Mucosa of descending colon (tissue), 3 donors: ENCODE measurements around the gene CDC6. TPM values are rescaled to one million over a fixed set of nuclear protein-coding genes. Genes with fewer than 3 reads are reported as not detected.

Experiments
- ATAC-seq: fragments of 200-7000 bp; cut with Tn5 transposase; one replicate; pipeline ENCODE4 v1.9.1; 2020; ENCODE audit warnings: mild to moderate bottlenecking, moderate library complexity
- DNase-seq, 3 donors: peaks; one replicate each; pipeline ENCODE4 v3.0.0-alpha.2; 2020
- H3K36me3 ChIP-seq: fragments of 200-600 bp; one replicate; pipeline ENCODE4 v1.8.0; 2021; ENCODE audit warnings: low read depth, mild to moderate bottlenecking
- H3K4me1 ChIP-seq: fragments of 200-600 bp; one replicate; pipeline ENCODE4 v1.8.0; 2021; ENCODE audit warnings: low read depth, mild to moderate bottlenecking
- H3K4me3 ChIP-seq: fragments of 200-600 bp; one replicate; pipeline ENCODE4 v1.8.0; 2021; ENCODE audit warnings: mild to moderate bottlenecking
- H3K9me3 ChIP-seq: fragments of 200-600 bp; one replicate; pipeline ENCODE4 v1.8.0; 2021; ENCODE audit warnings: mild to moderate bottlenecking
- CTCF ChIP-seq: fragments of 200-600 bp; IDR thresholded peaks from one replicate; pipeline ENCODE4 v1.8.0; 2022; ENCODE audit warnings: antibody characterized with exemption, mild to moderate bottlenecking
- intact Hi-C, 2 donors: fragments of 100-400 bp; cut with DNase I in 1 of 2; cut with micrococcal nuclease in 1 of 2; formaldehyde crosslinking; loops; one replicate each; pipeline versions ENCODE4 v1.11.0 to v1.11.1; 2022; cut with DNase I, micrococcal nuclease
- total RNA-seq, 3 donors: library from RNA; stranded (reverse); fragmentation: NEBNext Ultra II Directional in 2 of 3; extraction: Animal tissue kit (Norgen Biotek cat#: 25700) in 2 of 3; gene quantifications; one replicate each; pipeline versions ENCODE4 v1.2.1 to v1.2.4, GENCODE V29; 2021 to 2023
- donor health status: DM: no; HTN: no; CAD: no; lungs with moderate emphysema.
- donor health status: DM: no; HTN: no; CAD: no.
- donor health status: DM: no; HTN: yes; CAD: no.

Gene CDC6
- total RNA-seq, 3 donors from 2014 or later = 4.0 to 14.9 (median 7.4) TPM

- Histone ChIP-seq H3K4me1 (peaks cover 63% of the 10 kb centered on the region), H3K4me3 (no peak overlapping the region), H3K36me3 (no peaks in the 10 kb centered on the region), H3K9me3 (no peaks in the 10 kb centered on the region)
- DNase-seq (peak in 1 of 3 donors; percentile 60), ATAC-seq (no peak)
- no peak for TF ChIP-seq CTCF
- intact Hi-C loops = no loop called here
Observed at GRCh38 chr17:40343219-40344119, 55.8 kb downstream of the CDC6 start.

- no peak for TF ChIP-seq CTCF
- Histone ChIP-seq H3K36me3 (no peaks in the 10 kb centered on the region), H3K9me3 (no peaks in the 10 kb centered on the region), H3K4me3 (peak overlapping the region; percentile 15), H3K4me1 (peaks cover 67% of the 10 kb centered on the region)
- DNase-seq (peak in 1 of 3 donors; percentile 49), ATAC-seq (no peak)
- intact Hi-C loops = no loop called here
Observed at GRCh38 chr17:40344421-40345160, 56.9 kb downstream of the CDC6 start.

DNA sequence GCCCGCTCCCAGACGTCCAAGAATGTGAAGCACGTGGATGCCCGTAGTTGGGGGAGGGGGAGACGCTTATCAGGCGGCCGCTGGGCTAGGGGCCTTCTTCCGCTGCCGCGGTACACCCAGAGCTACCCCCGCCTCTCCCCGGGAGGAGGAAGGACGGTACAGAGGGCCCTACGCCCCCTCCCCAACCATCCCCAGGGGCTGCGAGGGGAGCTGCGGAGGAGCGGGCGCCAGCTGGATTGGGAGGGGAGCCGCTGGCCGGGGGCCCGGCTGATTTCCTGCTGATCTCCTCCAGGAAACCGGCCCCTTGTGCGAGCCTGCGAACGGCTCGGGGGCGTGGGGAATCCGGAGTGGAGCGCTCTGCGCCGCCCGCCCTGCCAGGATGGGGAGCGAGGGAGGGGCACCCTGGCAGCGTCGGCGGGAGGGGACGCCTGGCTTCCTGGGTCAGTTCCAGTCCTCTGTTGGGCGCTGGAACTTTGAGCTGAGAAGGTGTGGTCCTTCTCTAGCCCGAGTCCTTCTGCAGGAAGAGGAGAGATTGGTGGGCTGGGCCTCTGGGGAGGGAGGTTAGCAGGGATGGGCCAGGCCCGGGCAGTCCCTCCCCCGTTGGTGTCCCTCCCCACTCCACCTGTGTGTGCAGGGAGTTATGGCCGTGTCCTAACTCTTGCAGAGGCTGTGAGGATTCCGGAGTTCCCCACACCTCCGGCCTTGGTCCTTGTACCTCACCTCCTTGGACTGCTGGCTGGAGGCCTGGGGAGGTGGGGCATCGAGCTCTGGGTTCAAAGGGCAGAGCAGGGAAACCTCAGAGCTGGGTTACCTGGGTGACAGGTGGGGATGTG lies 57.7 kb downstream of the CDC6 start:
- intact Hi-C loops = no loop called here
- H3K4me1 ChIP-seq = peaks cover 62% of the 10 kb centered on the region
- H3K36me3 ChIP-seq = no peaks in the 10 kb centered on the region
- peak; percentile 76 for ATAC-seq
- H3K9me3 ChIP-seq = no peaks in the 10 kb centered on the region
- DNase-seq = peak; percentile 90 to 93 (median 91)
- TF ChIP-seq CTCF = no peak
- H3K4me3 ChIP-seq = peak overlapping the region; percentile 15

DNA sequence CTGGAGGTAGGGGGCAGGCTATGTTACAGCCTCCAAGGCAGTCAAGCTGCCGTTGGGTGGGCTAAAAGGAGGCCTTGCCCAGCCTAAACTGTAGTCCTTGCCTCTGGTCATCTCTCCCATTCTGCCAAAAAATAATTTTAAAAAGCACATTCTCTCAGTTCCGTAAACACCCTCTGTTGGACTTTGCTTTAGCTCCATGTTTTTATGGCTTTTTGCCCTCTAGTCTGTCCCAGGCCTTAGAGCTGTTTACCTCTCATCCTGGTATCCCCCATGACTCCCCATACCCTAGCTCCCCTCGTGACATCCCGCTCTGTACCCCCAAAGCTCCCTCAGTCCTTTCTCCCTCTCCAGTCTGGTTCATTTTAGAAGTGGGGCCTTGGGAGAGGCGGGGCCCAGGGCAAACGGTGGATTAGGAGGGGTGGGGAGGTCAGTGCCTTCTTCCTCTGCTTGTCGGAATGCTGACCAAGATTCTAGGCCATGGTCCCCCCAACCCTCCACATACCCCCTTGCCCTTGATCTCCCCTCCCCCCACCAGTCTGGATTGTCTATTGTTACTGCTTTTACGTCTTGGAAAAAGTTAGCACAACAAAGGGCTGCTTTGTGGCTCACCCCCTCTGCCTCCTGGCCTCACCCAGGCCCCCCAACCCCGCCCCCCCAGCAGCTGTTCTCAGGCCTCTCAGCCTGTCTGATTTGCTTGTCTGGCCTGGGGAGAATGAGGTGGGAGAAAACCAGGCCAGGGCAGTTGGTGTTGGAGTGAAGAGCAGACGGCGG lies 58.5 kb downstream of the CDC6 start:
- peaks cover 55% of the 10 kb centered on the region for H3K4me1 ChIP-seq
- H3K4me3 ChIP-seq = no peak overlapping the region
- intact Hi-C loops = no loop called here
- no peaks in the 10 kb centered on the region for H3K36me3 ChIP-seq
- no peak for TF ChIP-seq CTCF
- ATAC-seq (peak; percentile 7), DNase-seq (peak in 1 of 3 donors; percentile 52)
- H3K9me3 ChIP-seq = no peaks in the 10 kb centered on the region

DNA sequence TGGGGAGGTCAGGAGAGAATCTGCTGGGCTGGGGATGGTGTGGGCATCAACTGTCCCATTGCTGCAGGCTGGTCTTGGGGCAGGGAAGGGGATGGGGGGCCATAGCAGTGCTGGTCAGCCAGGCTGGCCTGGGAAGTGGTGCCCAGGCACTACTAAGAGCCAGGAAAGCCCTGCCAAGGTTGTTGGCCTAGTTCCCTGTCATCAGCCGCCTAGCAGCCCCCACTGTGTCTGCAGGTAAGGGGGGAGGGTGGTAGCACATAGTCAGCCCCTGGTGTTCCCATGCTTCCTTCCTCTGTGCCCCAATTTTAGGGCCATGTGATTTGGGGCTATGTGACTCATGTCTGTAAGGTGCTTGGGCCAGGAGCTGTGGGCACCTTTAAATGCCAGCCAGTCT lies 59.1 kb downstream of the CDC6 start:
- ATAC-seq = no peak
- Histone ChIP-seq H3K36me3 (peaks cover 2% of the 10 kb centered on the region), H3K4me3 (no peak overlapping the region), H3K9me3 (no peaks in the 10 kb centered on the region), H3K4me1 (peaks cover 55% of the 10 kb centered on the region)
- TF ChIP-seq CTCF = no peak
- no peak for DNase-seq
- intact Hi-C loops = no loop called here
